Skin epidermis (tissue), 12 donors: ENCODE measurements around the gene MAP6.
A peak's percentile ranks its signal among the peaks of the same experiment; 100 is the strongest.

Experiments used
- H3K27ac ChIP-seq, 21 experiments: fragments of 200-600 bp; sonication (generic) in 11 of 21; one replicate each; pipeline ENCODE4 v1.5.0; 2020; ENCODE audit warnings: mild to moderate bottlenecking in 3 of 21, inconsistent platforms in 2 of 21, moderate library complexity in 2 of 21
- H3K4me3 ChIP-seq, 7 experiments: fragments of 200-600 bp; sonication (generic) in 2 of 7; one replicate each; pipeline ENCODE4 v1.5.0; 2020; ENCODE audit warnings: inconsistent platforms in 2 of 7, mild to moderate bottlenecking in 2 of 7, moderate library complexity in 1 of 7

Gene MAP6

GRCh38 chr11:75576499-75576918 is 92.3 kb downstream of the MAP6 start:
- H3K4me3 ChIP-seq: no peak overlapping the region
- H3K27ac ChIP-seq: peak overlapping the region in 10 of 21 experiments; percentile 0 to 36 (median 22)

- Histone ChIP-seq H3K4me3 (no peak overlapping the region), H3K27ac (peak overlapping the region in 6 of 21 experiments; percentile 0 to 36 (median 10))
These were observed 92.8 kb downstream of the MAP6 start for GRCh38 chr11:75576017-75576416.

- H3K27ac ChIP-seq: peak overlapping the region in 1 of 21 experiments; percentile 16
These were observed 93.9 kb downstream of the MAP6 start for GRCh38 chr11:75574698-75575602.

GRCh38 chr11:75572744-75573143 is 96.1 kb downstream of the MAP6 start:
- H3K4me3 ChIP-seq: no peak overlapping the region
- H3K27ac ChIP-seq: peak overlapping the region in 2 of 21 experiments; percentile 17 to 20

More at GRCh38 chr11:75574698-75575602, 93.9 kb downstream of the MAP6 start:
- H3K4me3 ChIP-seq: no peak overlapping the region

GRCh38 chr11:75571625-75572024 is 97.2 kb downstream of the MAP6 start:
- Histone ChIP-seq H3K27ac (no peak overlapping the region), H3K4me3 (no peak overlapping the region)

GRCh38 chr11:75570559-75571139 is 98.2 kb downstream of the MAP6 start:
- Histone ChIP-seq H3K4me3 (no peak overlapping the region), H3K27ac (peak overlapping the region in 1 of 21 experiments; percentile 14)

GRCh38 chr11:75568616-75569219 is 100.1 kb downstream of the MAP6 start:
- Histone ChIP-seq H3K4me3 (no peak overlapping the region), H3K27ac (no peak overlapping the region)

GRCh38 chr11:75567971-75568370 is 100.9 kb downstream of the MAP6 start:
- Histone ChIP-seq H3K4me3 (no peak overlapping the region), H3K27ac (peak overlapping the region in 1 of 21 experiments; percentile 52)

GRCh38 chr11:75566763-75567279 is 102.0 kb downstream of the MAP6 start:
- H3K27ac ChIP-seq: no peak overlapping the region
- no peak overlapping the region for H3K4me3 ChIP-seq

- no peak overlapping the region for H3K4me3 ChIP-seq
- H3K27ac ChIP-seq: peak overlapping the region in 14 of 21 experiments; percentile 0 to 99 (median 45)
These were observed 102.7 kb downstream of the MAP6 start for GRCh38 chr11:75565916-75566762.

- Histone ChIP-seq H3K4me3 (peak overlapping the region in 5 of 7 experiments; percentile 55 to 98 (median 87)), H3K27ac (peak overlapping the region in 19 of 21 experiments; percentile 3 to 100 (median 97))
These were observed 103.5 kb downstream of the MAP6 start for GRCh38 chr11:75565221-75565814.

- peak overlapping the region; percentile 0 to 100 (median 97) for H3K27ac ChIP-seq
- peak overlapping the region; percentile 55 to 98 (median 85) for H3K4me3 ChIP-seq
These were observed 104.8 kb downstream of the MAP6 start for GRCh38 chr11:75563978-75564552.

GRCh38 chr11:75563501-75563977 is 105.3 kb downstream of the MAP6 start:
- H3K4me3 ChIP-seq: peak overlapping the region; percentile 55 to 98 (median 85)

GRCh38 chr11:75562836-75563484 is 105.9 kb downstream of the MAP6 start:
- Histone ChIP-seq H3K4me3 (peak overlapping the region; percentile 55 to 98 (median 85)), H3K27ac (peak overlapping the region; percentile 77 to 100 (median 97))

More at GRCh38 chr11:75563501-75563977, 105.3 kb downstream of the MAP6 start:
- peak overlapping the region in 20 of 21 experiments; percentile 77 to 100 (median 97) for H3K27ac ChIP-seq

GRCh38 chr11:75562048-75562835 is 106.6 kb downstream of the MAP6 start, which contains the start of gene SERPINH1:
SERPINH1 (plus strand) TSS chr11:75562253; CDS start chr11:75566350, 4,097 bp downstream.
- H3K27ac ChIP-seq: peak within 1 kb of the TSS; percentile 83 to 100 (median 97)
- peak within 1 kb of the TSS; percentile 55 to 98 (median 85) for H3K4me3 ChIP-seq

GRCh38 chr11:75561426-75562047 is 107.3 kb downstream of the MAP6 start:
- peak overlapping the region in 20 of 21 experiments; percentile 83 to 100 (median 97) for H3K27ac ChIP-seq
- peak overlapping the region; percentile 55 to 98 (median 85) for H3K4me3 ChIP-seq
